DOHH2 (cell line): ENCODE data around the gene P3H2.

Experiments used
- H3F3A ChIP-seq: fragments of 200-600 bp; sonication (generic), shearing (Covaris generic); 2 replicates; pipeline ENCODE4 v1.6.0; 2016; ENCODE audit warnings: antibody characterized with exemption, mild to moderate bottlenecking; ENCODE audit not compliant: control insufficient read depth, insufficient read depth
- H3K27ac ChIP-seq: fragments of 200-600 bp; sonication (generic); 2 replicates; pipeline ENCODE4 v1.5.1; 2014; ENCODE audit warnings: low read depth, mild to moderate bottlenecking, low read length, moderate library complexity
- H3K27me3 ChIP-seq: fragments of 200-600 bp; sonication (generic); 2 replicates; pipeline ENCODE4 v1.6.1; 2014; ENCODE audit warnings: mild to moderate bottlenecking, low read length, mixed read lengths; ENCODE audit not compliant: control insufficient read depth
- H3K36me3 ChIP-seq: fragments of 200-600 bp; sonication (generic); 2 replicates; pipeline ENCODE4 v1.6.1; 2014; ENCODE audit warnings: mild to moderate bottlenecking, low read length, moderate library complexity, mixed read lengths; ENCODE audit not compliant: control insufficient read depth
- H3K4me1 ChIP-seq: fragments of 200-600 bp; sonication (generic); 2 replicates; pipeline ENCODE4 v1.6.1; 2014; ENCODE audit warnings: mild to moderate bottlenecking, low read length, mixed read lengths; ENCODE audit not compliant: control insufficient read depth
- H3K4me2 ChIP-seq: fragments of 200-600 bp; sonication (generic); 2 replicates; pipeline ENCODE4 v1.6.0; 2014; ENCODE audit warnings: mild to moderate bottlenecking, low read length, moderate library complexity
- H3K4me3 ChIP-seq: fragments of 200-600 bp; sonication (generic); 2 replicates; pipeline ENCODE4 v1.5.1; 2014; ENCODE audit warnings: mild to moderate bottlenecking, low read length, mixed read lengths
- H3K79me2 ChIP-seq: fragments of 200-600 bp; sonication (generic); 2 replicates; pipeline ENCODE4 v1.6.1; 2014; ENCODE audit warnings: mild to moderate bottlenecking, low read length, mixed read lengths; ENCODE audit not compliant: control insufficient read depth
- H3K9me2 ChIP-seq: fragments of 200-600 bp; sonication (generic); replicated peaks from 2 replicates; pipeline ENCODE4 v1.6.1; 2014; ENCODE audit warnings: mild to moderate bottlenecking, low read length, mixed read lengths; ENCODE audit not compliant: control insufficient read depth
- H3K9me3 ChIP-seq: fragments of 200-600 bp; sonication (generic); 2 replicates; pipeline ENCODE4 v1.6.1; 2014; ENCODE audit warnings: antibody characterized with exemption, low read length, mixed read lengths; ENCODE audit not compliant: control insufficient read depth, insufficient read depth
- H4K20me1 ChIP-seq: fragments of 200-600 bp; sonication (generic); 2 replicates; pipeline ENCODE4 v1.6.0; 2014; ENCODE audit warnings: low read depth, mild to moderate bottlenecking, antibody characterized with exemption, low read length, moderate library complexity; ENCODE audit not compliant: control insufficient read depth, insufficient read depth
- EZH2phosphoT487 ChIP-seq: fragments of 200-600 bp; sonication (generic); IDR thresholded peaks from 2 replicates; pipeline ENCODE4 v1.6.1; 2017; ENCODE audit warnings: borderline replicate concordance, mild to moderate bottlenecking, antibody characterized with exemption, low read length, moderate library complexity, mixed read lengths
- TF ChIP-seq, protein P1 (sequence below): fragments of 200-600 bp; sonication (generic); IDR thresholded peaks from one replicate; pipeline ENCODE4 v1.5.1; 2014; ENCODE audit warnings: antibody characterized with exemption, mild to moderate bottlenecking, low read depth, low read length; ENCODE audit not compliant: poor library complexity, severe bottlenecking

The P3H2 gene

DNA sequence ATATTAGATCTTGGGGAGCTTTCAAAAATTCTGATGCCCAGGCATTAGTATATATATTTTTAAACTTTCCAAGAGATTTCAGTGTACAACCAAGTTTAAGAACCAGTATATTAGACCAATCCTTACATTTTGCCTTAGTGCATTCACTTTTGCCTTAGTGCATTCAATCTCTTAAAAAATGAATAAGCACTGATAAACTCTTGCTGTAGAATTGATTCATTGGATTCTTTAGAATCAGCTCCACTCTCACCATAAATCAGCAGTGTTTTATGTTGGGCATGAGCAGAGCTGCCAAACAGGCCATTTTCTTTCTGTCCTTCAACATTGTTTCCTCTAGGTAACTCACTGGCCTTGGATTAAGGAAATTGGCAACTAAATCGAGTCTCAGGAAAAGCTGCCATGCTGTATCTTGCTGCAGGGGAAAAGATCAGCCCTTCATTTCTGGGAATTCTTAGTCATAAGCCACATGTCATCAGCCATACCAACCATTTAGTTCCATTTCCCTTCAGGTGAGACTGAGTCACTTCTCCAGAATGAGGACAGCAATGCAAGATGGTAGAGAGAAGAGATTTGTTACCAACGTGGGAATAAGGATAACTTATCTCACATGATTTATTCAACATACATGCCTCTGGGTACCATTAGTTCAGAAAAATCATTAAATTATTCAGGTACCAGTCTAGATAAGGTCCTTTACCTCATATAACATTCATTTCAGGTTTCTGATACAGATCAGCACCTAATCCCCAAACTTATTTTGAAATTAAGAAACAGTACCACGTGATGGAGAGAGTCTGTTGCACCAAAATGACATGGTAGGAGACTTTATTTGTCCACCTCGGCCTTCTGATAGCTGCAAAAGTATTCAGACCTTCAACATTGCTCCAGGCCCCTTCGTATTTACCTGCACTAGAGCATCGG, 192.5 kb downstream of the P3H2 start:
- Histone ChIP-seq H3K27me3 (no peaks in the 10 kb centered on the region), H3K27ac (no peak overlapping the region), H3K4me1 (no peaks in the 10 kb centered on the region), H4K20me1 (no peaks in the 10 kb centered on the region), H3K4me3 (no peak overlapping the region), H3K9me3 (no peaks in the 10 kb centered on the region), H3F3A (no peaks in the 10 kb centered on the region), H3K9me2 (no peaks in the 10 kb centered on the region), H3K79me2 (no peaks in the 10 kb centered on the region), H3K4me2 (no peak overlapping the region), H3K36me3 (no peaks in the 10 kb centered on the region)
- TF ChIP-seq, protein P1, sequence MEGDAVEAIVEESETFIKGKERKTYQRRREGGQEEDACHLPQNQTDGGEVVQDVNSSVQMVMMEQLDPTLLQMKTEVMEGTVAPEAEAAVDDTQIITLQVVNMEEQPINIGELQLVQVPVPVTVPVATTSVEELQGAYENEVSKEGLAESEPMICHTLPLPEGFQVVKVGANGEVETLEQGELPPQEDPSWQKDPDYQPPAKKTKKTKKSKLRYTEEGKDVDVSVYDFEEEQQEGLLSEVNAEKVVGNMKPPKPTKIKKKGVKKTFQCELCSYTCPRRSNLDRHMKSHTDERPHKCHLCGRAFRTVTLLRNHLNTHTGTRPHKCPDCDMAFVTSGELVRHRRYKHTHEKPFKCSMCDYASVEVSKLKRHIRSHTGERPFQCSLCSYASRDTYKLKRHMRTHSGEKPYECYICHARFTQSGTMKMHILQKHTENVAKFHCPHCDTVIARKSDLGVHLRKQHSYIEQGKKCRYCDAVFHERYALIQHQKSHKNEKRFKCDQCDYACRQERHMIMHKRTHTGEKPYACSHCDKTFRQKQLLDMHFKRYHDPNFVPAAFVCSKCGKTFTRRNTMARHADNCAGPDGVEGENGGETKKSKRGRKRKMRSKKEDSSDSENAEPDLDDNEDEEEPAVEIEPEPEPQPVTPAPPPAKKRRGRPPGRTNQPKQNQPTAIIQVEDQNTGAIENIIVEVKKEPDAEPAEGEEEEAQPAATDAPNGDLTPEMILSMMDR: no peak
- no peak for TF ChIP-seq EZH2phosphoT487

DNA sequence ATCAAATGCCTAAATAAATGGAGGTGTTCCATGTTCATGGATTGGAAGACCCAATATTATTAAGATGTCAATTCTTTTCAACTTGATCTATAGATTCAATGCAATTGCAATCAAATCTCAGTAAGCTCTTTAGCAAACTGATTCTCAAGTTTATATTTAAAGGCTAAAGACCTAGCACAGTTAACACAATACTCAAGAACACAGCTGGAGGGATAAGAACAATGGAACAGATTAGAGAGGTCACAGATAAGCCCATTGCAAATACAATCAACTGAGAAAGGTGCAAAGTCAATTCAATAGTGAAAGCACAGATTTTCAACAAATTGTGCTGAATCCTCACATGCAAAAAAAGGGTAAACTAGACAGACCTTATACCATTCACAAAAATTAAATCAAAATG, 198.9 kb downstream of the P3H2 start:
- Histone ChIP-seq H3K9me3 (no peaks in the 10 kb centered on the region), H3K27ac (no peak overlapping the region), H3K4me2 (no peak overlapping the region), H3K4me1 (no peaks in the 10 kb centered on the region), H3K4me3 (no peak overlapping the region), H3K9me2 (no peaks in the 10 kb centered on the region), H3K79me2 (no peaks in the 10 kb centered on the region), H4K20me1 (no peaks in the 10 kb centered on the region), H3K36me3 (no peaks in the 10 kb centered on the region), H3F3A (no peaks in the 10 kb centered on the region), H3K27me3 (no peaks in the 10 kb centered on the region)
- TF ChIP-seq, protein P1: no peak
- TF ChIP-seq EZH2phosphoT487: no peak

DNA sequence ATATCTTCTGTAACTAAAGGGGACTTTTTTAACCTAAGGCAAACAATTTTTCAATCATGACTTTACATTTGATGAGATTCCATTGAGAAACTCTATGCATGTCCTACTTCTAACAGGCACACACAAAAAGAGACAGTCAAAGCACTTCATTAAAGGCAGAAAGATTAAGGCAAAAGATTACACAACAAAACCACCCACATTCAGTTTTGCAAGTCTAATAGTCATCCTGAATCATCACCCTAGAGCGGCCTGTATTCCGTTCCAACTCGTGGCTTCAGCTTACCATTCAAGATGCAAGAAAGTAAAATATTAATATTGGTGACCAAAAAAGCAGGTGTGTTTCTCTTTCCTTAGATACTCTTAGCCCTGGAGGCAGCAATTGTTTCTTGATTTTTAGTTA, 205.9 kb downstream of the P3H2 start:
- Histone ChIP-seq H3K27me3 (no peaks in the 10 kb centered on the region), H3K79me2 (no peaks in the 10 kb centered on the region), H3K36me3 (no peaks in the 10 kb centered on the region), H3K27ac (no peak overlapping the region), H3K9me2 (no peaks in the 10 kb centered on the region), H3K4me3 (no peak overlapping the region), H3K9me3 (no peaks in the 10 kb centered on the region), H3K4me1 (no peaks in the 10 kb centered on the region), H3K4me2 (no peak overlapping the region), H4K20me1 (no peaks in the 10 kb centered on the region), H3F3A (no peaks in the 10 kb centered on the region)
- TF ChIP-seq, protein P1: no peak
- TF ChIP-seq EZH2phosphoT487: no peak
